Measurements from ENCODE around the gene FAM111A. TPM values are rescaled to one million over a fixed set of nuclear protein-coding genes. Genes with fewer than 3 reads are reported as not detected.

Gene FAM111A
- total and polyA plus RNA-seq, 12 donors, result 2.9 to 22.5 (median 5.1) TPM

- no peak overlapping the region for H3K27ac ChIP-seq
- no peaks in the 10 kb centered on the region for H3K27me3 ChIP-seq
- TF ChIP-seq CTCF (IDR thresholded peaks at IDR 0.05), result no peak
- peaks cover 0 to 10% (median 0%) of the 10 kb centered on the region in 9 donors for H3K4me1 ChIP-seq
- peaks cover 0 to 36% (median 0%) of the 10 kb centered on the region in 9 donors for H3K36me3 ChIP-seq
- DNase-seq, result no peak
- no peak overlapping the region for H3K4me3 ChIP-seq
- ATAC-seq, result no peak
- intact Hi-C loops (cut with DNase I), result loop anchor here in 5 of 10 donors (5.0 to 10.0 kb wide), 4 partner anchors 57 to 500 kb away; no protein-coding TSS in a partner anchor
- 75 to 77% methylated on average over 5 of the region's 5 CpGs for WGBS, 2 donors
- peaks cover 0 to 6% (median 0%) of the 10 kb centered on the region in 11 donors for H3K9me3 ChIP-seq
These were observed 12.0 kb downstream of the FAM111A start for GRCh38 chr11:59154610-59155009.

GRCh38 chr11:59157433-59157832 lies 14.8 kb downstream of the FAM111A start:
- Histone ChIP-seq H3K9me3 (peaks cover 0 to 6% (median 0%) of the 10 kb centered on the region in 11 donors), H3K27me3 (no peaks in the 10 kb centered on the region), H3K36me3 (peaks cover 0 to 8% (median 0%) of the 10 kb centered on the region in 9 donors), H3K4me3 (no peak overlapping the region), H3K4me1 (peaks cover 0 to 10% (median 0%) of the 10 kb centered on the region in 9 donors), H3K27ac (no peak overlapping the region)
- intact Hi-C loops (cut with DNase I), result loop anchor here in 5 of 10 donors (5.0 to 10.0 kb wide), 4 partner anchors 60 to 503 kb away; no protein-coding TSS in a partner anchor
- DNase-seq (no peak), ATAC-seq (no peak)
- WGBS, 2 donors, result 63 to 70% methylated on average over 3 of the region's 3 CpGs
- no peak for TF ChIP-seq CTCF (IDR thresholded peaks at IDR 0.05)

- H3K27me3 ChIP-seq, result peaks cover 0 to 5% (median 0%) of the 10 kb centered on the region in 7 donors
- WGBS, 2 donors, result 33 to 36% methylated on average over 8 of the region's 8 CpGs
- DNase-seq (peak in 1 of 2 donors; percentile 54), ATAC-seq (peak; percentile 55 to 92 (median 88))
- peaks cover 0 to under 1% (median 0%) of the 10 kb centered on the region in 9 donors for H3K36me3 ChIP-seq
- intact Hi-C loops (cut with DNase I), result loop anchor here in 5 of 10 donors (5.0 to 10.0 kb wide), 4 partner anchors 61 to 504 kb away; no protein-coding TSS in a partner anchor
- no peak overlapping the region for H3K4me3 ChIP-seq
- H3K9me3 ChIP-seq, result peaks cover 0 to 6% (median 0%) of the 10 kb centered on the region in 11 donors
- peak; percentile 60 to 88 (median 81) for TF ChIP-seq CTCF (IDR thresholded peaks at IDR 0.05)
- peaks cover 0 to 10% (median 0%) of the 10 kb centered on the region in 9 donors for H3K4me1 ChIP-seq
- no peak overlapping the region for H3K27ac ChIP-seq
These were observed 15.8 kb downstream of the FAM111A start for GRCh38 chr11:59158206-59159068.

GRCh38 chr11:59164028-59164427 lies 21.4 kb downstream of the FAM111A start:
- Histone ChIP-seq H3K27me3 (peaks cover 0 to 17% (median 0%) of the 10 kb centered on the region in 7 donors), H3K4me1 (no peaks in the 10 kb centered on the region), H3K9me3 (no peaks in the 10 kb centered on the region), H3K36me3 (no peaks in the 10 kb centered on the region), H3K4me3 (no peak overlapping the region), H3K27ac (no peak overlapping the region)
- intact Hi-C loops (cut with DNase I), result no loop called here
- no peak for DNase-seq
- WGBS, 2 donors, result 62 to 88% methylated on average over 3 of the region's 3 CpGs
- TF ChIP-seq CTCF (IDR thresholded peaks at IDR 0.05), result no peak
- no peak for ATAC-seq

Data from heart right ventricle (tissue), 16 donors.